Measurements from ENCODE around the gene CNTNAP5.

CNTNAP5 gene

DNA sequence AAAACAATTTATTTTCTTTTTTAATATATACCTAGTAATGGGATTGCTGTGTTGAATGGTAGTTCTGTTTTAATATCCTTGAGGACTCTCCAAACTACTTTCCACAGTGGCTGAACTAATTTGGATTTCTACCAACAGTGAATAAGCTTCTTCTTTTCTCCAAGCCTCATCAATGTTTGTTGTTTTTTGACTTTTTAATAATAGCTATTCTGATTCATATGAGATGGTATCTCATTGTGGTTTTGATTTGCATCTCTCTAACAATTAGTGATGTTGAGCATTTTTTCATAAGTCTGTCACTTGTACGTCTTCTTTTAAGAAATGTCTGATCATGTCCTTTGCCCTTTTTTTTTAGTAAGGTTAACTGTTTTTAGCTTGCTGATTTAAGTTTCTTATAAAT, 863.3 kb downstream of the CNTNAP5 start:
- H3K4me3 ChIP-seq (ENCODE audit: low read length): no peak overlapping the region
- H3K27me3 ChIP-seq (replicated peaks; ENCODE audit: insufficient read depth, low read length): no peaks in the 10 kb centered on the region
- no peaks in the 10 kb centered on the region for H3K36me3 ChIP-seq (replicated peaks; ENCODE audit: insufficient read depth, low read length)
- H3K9ac ChIP-seq (ENCODE audit: low read length): no peak overlapping the region
- TF ChIP-seq, protein P1, sequence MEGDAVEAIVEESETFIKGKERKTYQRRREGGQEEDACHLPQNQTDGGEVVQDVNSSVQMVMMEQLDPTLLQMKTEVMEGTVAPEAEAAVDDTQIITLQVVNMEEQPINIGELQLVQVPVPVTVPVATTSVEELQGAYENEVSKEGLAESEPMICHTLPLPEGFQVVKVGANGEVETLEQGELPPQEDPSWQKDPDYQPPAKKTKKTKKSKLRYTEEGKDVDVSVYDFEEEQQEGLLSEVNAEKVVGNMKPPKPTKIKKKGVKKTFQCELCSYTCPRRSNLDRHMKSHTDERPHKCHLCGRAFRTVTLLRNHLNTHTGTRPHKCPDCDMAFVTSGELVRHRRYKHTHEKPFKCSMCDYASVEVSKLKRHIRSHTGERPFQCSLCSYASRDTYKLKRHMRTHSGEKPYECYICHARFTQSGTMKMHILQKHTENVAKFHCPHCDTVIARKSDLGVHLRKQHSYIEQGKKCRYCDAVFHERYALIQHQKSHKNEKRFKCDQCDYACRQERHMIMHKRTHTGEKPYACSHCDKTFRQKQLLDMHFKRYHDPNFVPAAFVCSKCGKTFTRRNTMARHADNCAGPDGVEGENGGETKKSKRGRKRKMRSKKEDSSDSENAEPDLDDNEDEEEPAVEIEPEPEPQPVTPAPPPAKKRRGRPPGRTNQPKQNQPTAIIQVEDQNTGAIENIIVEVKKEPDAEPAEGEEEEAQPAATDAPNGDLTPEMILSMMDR (IDR thresholded peaks at IDR 0.05; ENCODE audit: low read length): no peak
- TF ChIP-seq EZH2 (optimal IDR thresholded peaks at IDR 0.05; ENCODE audit: low read depth, low read length) (no peak), EZH2phosphoT487 (IDR thresholded peaks at IDR 0.05; ENCODE audit: low read length) (no peak)
- H3F3A ChIP-seq (ENCODE audit: insufficient read depth, low read length): no peaks in the 10 kb centered on the region
- H3K27ac ChIP-seq (ENCODE audit: low read length): no peak overlapping the region
- no peak for DNase-seq
- no peaks in the 10 kb centered on the region for H3K9me3 ChIP-seq (replicated peaks; ENCODE audit: insufficient read depth, low read length)
- H2AFZ ChIP-seq (ENCODE audit: low read length): no peak overlapping the region
- no peaks in the 10 kb centered on the region for H3K4me1 ChIP-seq (ENCODE audit: low read length)
- H4K20me1 ChIP-seq (ENCODE audit: insufficient read depth, low read length): no peaks in the 10 kb centered on the region
- no peak overlapping the region for H3K4me2 ChIP-seq (ENCODE audit: low read depth, low read length)
- no peaks in the 10 kb centered on the region for H3K9me2 ChIP-seq (replicated peaks; ENCODE audit: insufficient read depth, low read length)
- H3K79me2 ChIP-seq (ENCODE audit: low read length): no peaks in the 10 kb centered on the region

DNA sequence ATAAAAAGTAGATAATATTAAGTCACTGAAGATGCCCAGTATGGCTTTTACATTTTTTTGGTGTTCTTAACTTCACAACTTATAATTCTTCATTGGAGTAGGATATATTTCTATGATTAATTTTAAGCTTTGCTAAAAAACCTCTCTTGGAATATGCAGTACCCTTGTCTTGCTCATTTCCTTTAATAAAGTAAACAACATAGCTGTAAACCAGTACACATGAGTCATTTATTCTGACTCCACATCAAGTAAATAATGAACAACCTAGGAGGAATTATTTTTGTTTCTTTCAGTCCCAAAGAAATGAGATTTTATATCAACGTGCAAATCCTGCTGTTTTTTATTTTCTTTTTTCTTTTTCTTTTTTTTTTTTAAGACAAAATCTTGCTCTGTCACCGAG, 869.1 kb downstream of the CNTNAP5 start:
- H3K9me3 ChIP-seq (replicated peaks; ENCODE audit: insufficient read depth, low read length): no peaks in the 10 kb centered on the region
- H3K4me3 ChIP-seq (ENCODE audit: low read length): no peak overlapping the region
- TF ChIP-seq, protein P1 (IDR thresholded peaks at IDR 0.05; ENCODE audit: low read length): no peak
- TF ChIP-seq EZH2phosphoT487 (IDR thresholded peaks at IDR 0.05; ENCODE audit: low read length): no peak
- TF ChIP-seq EZH2 (optimal IDR thresholded peaks at IDR 0.05; ENCODE audit: low read depth, low read length): no peak
- no peak overlapping the region for H3K9ac ChIP-seq (ENCODE audit: low read length)
- no peak overlapping the region for H2AFZ ChIP-seq (ENCODE audit: low read length)
- H3K79me2 ChIP-seq (ENCODE audit: low read length): no peaks in the 10 kb centered on the region
- H3F3A ChIP-seq (ENCODE audit: insufficient read depth, low read length): no peaks in the 10 kb centered on the region
- no peaks in the 10 kb centered on the region for H3K9me2 ChIP-seq (replicated peaks; ENCODE audit: insufficient read depth, low read length)
- no peaks in the 10 kb centered on the region for H4K20me1 ChIP-seq (ENCODE audit: insufficient read depth, low read length)
- no peak for DNase-seq
- H3K36me3 ChIP-seq (replicated peaks; ENCODE audit: insufficient read depth, low read length): no peaks in the 10 kb centered on the region
- H3K4me2 ChIP-seq (ENCODE audit: low read depth, low read length): no peak overlapping the region
- no peak overlapping the region for H3K27ac ChIP-seq (ENCODE audit: low read length)
- no peaks in the 10 kb centered on the region for H3K27me3 ChIP-seq (replicated peaks; ENCODE audit: insufficient read depth, low read length)
- H3K4me1 ChIP-seq (ENCODE audit: low read length): no peaks in the 10 kb centered on the region

DNA sequence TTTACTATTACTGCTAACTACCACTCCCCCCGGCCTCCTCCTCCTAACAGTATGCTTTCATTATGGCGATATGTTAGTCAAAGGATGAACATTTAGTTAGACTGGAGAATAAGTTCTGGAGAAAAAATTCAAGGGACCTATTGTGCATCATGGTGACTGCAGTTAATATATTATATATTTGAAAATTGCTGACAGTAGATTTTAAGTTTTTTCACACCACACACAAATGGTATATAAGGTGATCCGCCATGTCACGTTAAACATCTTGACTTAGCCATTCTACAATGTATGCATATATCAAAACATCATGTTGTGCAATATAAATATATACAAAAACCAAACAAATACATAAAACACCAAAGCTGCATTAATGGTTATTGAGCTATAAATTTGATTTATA, 873.7 kb downstream of the CNTNAP5 start:
- no peak overlapping the region for H3K4me3 ChIP-seq (ENCODE audit: low read length)
- H3K27ac ChIP-seq (ENCODE audit: low read length): no peak overlapping the region
- H3K27me3 ChIP-seq (replicated peaks; ENCODE audit: insufficient read depth, low read length): no peaks in the 10 kb centered on the region
- H3K4me2 ChIP-seq (ENCODE audit: low read depth, low read length): no peak overlapping the region
- TF ChIP-seq, protein P1 (IDR thresholded peaks at IDR 0.05; ENCODE audit: low read length): no peak
- H2AFZ ChIP-seq (ENCODE audit: low read length): no peak overlapping the region
- no peaks in the 10 kb centered on the region for H3K4me1 ChIP-seq (ENCODE audit: low read length)
- H3K9me2 ChIP-seq (replicated peaks; ENCODE audit: insufficient read depth, low read length): no peaks in the 10 kb centered on the region
- DNase-seq: no peak
- H3F3A ChIP-seq (ENCODE audit: insufficient read depth, low read length): no peaks in the 10 kb centered on the region
- no peak overlapping the region for H3K9ac ChIP-seq (ENCODE audit: low read length)
- no peaks in the 10 kb centered on the region for H4K20me1 ChIP-seq (ENCODE audit: insufficient read depth, low read length)
- H3K36me3 ChIP-seq (replicated peaks; ENCODE audit: insufficient read depth, low read length): no peaks in the 10 kb centered on the region
- H3K9me3 ChIP-seq (replicated peaks; ENCODE audit: insufficient read depth, low read length): no peaks in the 10 kb centered on the region
- no peaks in the 10 kb centered on the region for H3K79me2 ChIP-seq (ENCODE audit: low read length)

Measured in MM.1S (cell line).